Panc1 (cell line): Measurements from ENCODE around the gene BRICD5. TPM values are rescaled to one million over a fixed set of nuclear protein-coding genes. Genes with fewer than 3 reads are reported as not detected.

Experiments used
- ATAC-seq: fragments of 200-7000 bp; cut with Tn5 transposase; 2 replicates; pipeline ENCODE4 v1.9.1; 2020; ENCODE audit warnings: mild to moderate bottlenecking, moderate library complexity
- BruUV-seq: library from RNA; stranded (reverse); fragments of 400-500 nt; replicated peaks from 2 replicates; lab custom pipeline; 2021; lab: Mats Ljungman, UMichigan
- CTCF ChIA-PET: fragments of 300-600 bp; sonication (Branson Sonifier 250); formaldehyde crosslinking; loops from one replicate; lab custom pipeline; 2022; ENCODE audit warnings: antibody characterized with exemption; lab: Charles Lee
- POLR2A ChIA-PET: fragments of 300-600 bp; sonication (Branson Sonifier 250); formaldehyde crosslinking; loops from one replicate; lab custom pipeline; 2022; ENCODE audit warnings: antibody characterized with exemption; lab: Charles Lee
- DNase-seq: peaks from one replicate; pipeline ENCODE4 v3.0.0-alpha.2; 2010; ENCODE audit warnings: low read depth, low spot score
- H3K27ac ChIP-seq: 2 replicates; pipeline ENCODE4 v1.5.1; 2011; ENCODE audit warnings: mild to moderate bottlenecking, low read length, inconsistent platforms
- H3K27me3 ChIP-seq: fragments of 200-500 bp; sonication (Bioruptor generic); 2 replicates; pipeline ENCODE4 v1.6.0; 2014; ENCODE audit warnings: low read length, inconsistent platforms; ENCODE audit not compliant: control insufficient read depth, insufficient read depth
- H3K36me3 ChIP-seq: fragments of 200-500 bp; sonication (Bioruptor generic); 2 replicates; pipeline ENCODE4 v1.5.1; 2014; ENCODE audit warnings: inconsistent platforms, mild to moderate bottlenecking, low read length, moderate library complexity; ENCODE audit not compliant: control insufficient read depth, insufficient read depth
- H3K4me1 ChIP-seq: 2 replicates; pipeline ENCODE4 v1.5.1; 2011; ENCODE audit warnings: inconsistent platforms, mild to moderate bottlenecking, low read length, moderate library complexity; ENCODE audit not compliant: control insufficient read depth, insufficient read depth
- H3K4me3 ChIP-seq, 2 experiments: 2 replicates each; pipeline ENCODE4 v1.5.1; 2011 to 2012; ENCODE audit warnings: low read depth in 2 of 2, low read length in 2 of 2, mild to moderate bottlenecking in 2 of 2, inconsistent platforms in 1 of 2, moderate library complexity in 1 of 2
- H3K9me3 ChIP-seq: fragments of 200-500 bp; sonication (Bioruptor generic); 2 replicates; pipeline ENCODE4 v1.5.1; 2014; ENCODE audit warnings: low read depth, mild to moderate bottlenecking, inconsistent platforms, low read length, moderate library complexity; ENCODE audit not compliant: control insufficient read depth, insufficient read depth
- CTCF ChIP-seq: fragments of 450-650 bp; IDR thresholded peaks from 2 replicates; pipeline ENCODE4 v1.5.1; 2017; ENCODE audit warnings: mild to moderate bottlenecking
- POLR2AphosphoS5 ChIP-seq: IDR thresholded peaks from 2 replicates; pipeline ENCODE4 v1.6.1; 2012; ENCODE audit warnings: mild to moderate bottlenecking, low read depth, low read length, moderate library complexity
- SIN3A ChIP-seq: IDR thresholded peaks from 2 replicates; pipeline ENCODE4 v1.6.1; 2012; ENCODE audit warnings: low read depth, mild to moderate bottlenecking, low read length, moderate library complexity, borderline replicate concordance; ENCODE audit not compliant: insufficient read depth
- TCF7L2 ChIP-seq: IDR thresholded peaks from 2 replicates; pipeline ENCODE4 v1.6.1; 2011; ENCODE audit warnings: mild to moderate bottlenecking, low read depth, low read length, inconsistent platforms
- in situ Hi-C: cut with HindIII; loops from 2 replicates; pipeline ENCODE4 v1.10.0; 2016; ENCODE audit warnings: low sequenced_read_pairs, low pct_unique_long_range_greater_than_20kb
- intact Hi-C: fragments of 100-400 bp; cut with micrococcal nuclease; formaldehyde crosslinking; loops from one replicate; pipeline ENCODE4 v1.10.0; 2022; ENCODE audit not compliant: unreplicated experiment
- total RNA-seq: library from RNA; stranded (reverse); gene quantifications from one replicate; pipeline ENCODE4 v1.2.1, GENCODE V29; 2021; ENCODE audit not compliant: unreplicated experiment
- TF ChIP-seq, protein P1 (sequence below), 2 experiments: IDR thresholded peaks; 2 replicates each; pipeline ENCODE4 v1.6.1; 2011 to 2012; ENCODE audit warnings: low read depth in 2 of 2, control low read depth in 1 of 2, low read length in 1 of 2, mild to moderate bottlenecking in 1 of 2, moderate library complexity in 1 of 2; ENCODE audit not compliant: insufficient read depth in 1 of 2

Gene BRICD5
- total RNA-seq, 1 experiment from 2014 or later: 8.7 TPM

GRCh38 chr16:2257726-2258125, 47.1 kb upstream of the BRICD5 start:
- Histone ChIP-seq H3K27ac (no peak overlapping the region), H3K27me3 (no peaks in the 10 kb centered on the region), H3K9me3 (no peaks in the 10 kb centered on the region), H3K4me3 (no peak overlapping the region), H3K4me1 (peaks cover 10% of the 10 kb centered on the region; the same call in 1 of the 2 replicates), H3K36me3 (peaks cover 34% of the 10 kb centered on the region)
- in situ Hi-C loops (no loop called here), intact Hi-C loops (no loop called here)
- ChIA-PET CTCF (no interaction called here), POLR2A (no interaction called here)
- no peak for TF ChIP-seq CTCF
- no peak for TF ChIP-seq TCF7L2
- no peak for TF ChIP-seq SIN3A
- TF ChIP-seq, protein P1, sequence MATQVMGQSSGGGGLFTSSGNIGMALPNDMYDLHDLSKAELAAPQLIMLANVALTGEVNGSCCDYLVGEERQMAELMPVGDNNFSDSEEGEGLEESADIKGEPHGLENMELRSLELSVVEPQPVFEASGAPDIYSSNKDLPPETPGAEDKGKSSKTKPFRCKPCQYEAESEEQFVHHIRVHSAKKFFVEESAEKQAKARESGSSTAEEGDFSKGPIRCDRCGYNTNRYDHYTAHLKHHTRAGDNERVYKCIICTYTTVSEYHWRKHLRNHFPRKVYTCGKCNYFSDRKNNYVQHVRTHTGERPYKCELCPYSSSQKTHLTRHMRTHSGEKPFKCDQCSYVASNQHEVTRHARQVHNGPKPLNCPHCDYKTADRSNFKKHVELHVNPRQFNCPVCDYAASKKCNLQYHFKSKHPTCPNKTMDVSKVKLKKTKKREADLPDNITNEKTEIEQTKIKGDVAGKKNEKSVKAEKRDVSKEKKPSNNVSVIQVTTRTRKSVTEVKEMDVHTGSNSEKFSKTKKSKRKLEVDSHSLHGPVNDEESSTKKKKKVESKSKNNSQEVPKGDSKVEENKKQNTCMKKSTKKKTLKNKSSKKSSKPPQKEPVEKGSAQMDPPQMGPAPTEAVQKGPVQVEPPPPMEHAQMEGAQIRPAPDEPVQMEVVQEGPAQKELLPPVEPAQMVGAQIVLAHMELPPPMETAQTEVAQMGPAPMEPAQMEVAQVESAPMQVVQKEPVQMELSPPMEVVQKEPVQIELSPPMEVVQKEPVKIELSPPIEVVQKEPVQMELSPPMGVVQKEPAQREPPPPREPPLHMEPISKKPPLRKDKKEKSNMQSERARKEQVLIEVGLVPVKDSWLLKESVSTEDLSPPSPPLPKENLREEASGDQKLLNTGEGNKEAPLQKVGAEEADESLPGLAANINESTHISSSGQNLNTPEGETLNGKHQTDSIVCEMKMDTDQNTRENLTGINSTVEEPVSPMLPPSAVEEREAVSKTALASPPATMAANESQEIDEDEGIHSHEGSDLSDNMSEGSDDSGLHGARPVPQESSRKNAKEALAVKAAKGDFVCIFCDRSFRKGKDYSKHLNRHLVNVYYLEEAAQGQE (IDR thresholded peaks at IDR 0.05; ENCODE audit: insufficient read depth in 1 of 2, low read depth in 2 of 2, low read length in 1 of 2): no peak
- TF ChIP-seq POLR2AphosphoS5: no peak
- BruUV-seq: no TSS peak
- ATAC-seq (no peak), DNase-seq (no peak)

DNA sequence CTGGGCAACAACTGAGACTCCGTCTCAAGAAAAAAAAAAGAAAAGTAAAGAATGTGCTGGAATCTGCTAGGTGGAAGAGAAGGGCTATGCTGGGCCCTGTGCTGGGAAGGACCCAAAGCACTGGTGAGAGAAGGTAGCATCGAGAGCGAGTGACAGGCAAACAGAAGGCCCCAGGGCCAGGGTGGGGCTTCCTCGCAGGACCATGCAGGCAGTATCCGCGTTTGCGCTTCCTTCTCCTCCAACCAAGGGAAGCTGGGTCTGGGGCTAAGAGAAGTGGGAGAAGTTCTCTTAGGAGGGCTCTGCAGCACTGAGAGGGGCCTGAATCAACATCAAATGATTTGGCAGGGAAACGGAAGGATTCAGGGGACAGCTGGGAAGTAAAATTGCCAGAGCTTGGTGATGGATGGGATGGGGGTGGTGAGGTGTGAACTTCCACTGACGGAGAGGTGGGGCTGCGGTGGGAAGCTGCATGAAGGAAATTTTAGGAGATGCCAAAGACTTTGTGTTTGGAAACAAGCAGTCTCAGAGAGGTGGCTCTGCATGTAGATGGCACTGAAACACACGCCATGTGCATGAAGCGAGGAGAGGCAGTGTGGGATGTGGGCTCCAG, 46.0 kb upstream of the BRICD5 start:
- Histone ChIP-seq H3K4me3 (no peak overlapping the region), H3K9me3 (no peaks in the 10 kb centered on the region), H3K27me3 (no peaks in the 10 kb centered on the region), H3K4me1 (peaks cover 18% of the 10 kb centered on the region), H3K27ac (no peak overlapping the region), H3K36me3 (peaks cover 24% of the 10 kb centered on the region)
- no peak for ATAC-seq
- CTCF ChIA-PET: no interaction called here
- in situ Hi-C loops (no loop called here), intact Hi-C loops (no loop called here)
- no peak for DNase-seq
- BruUV-seq: no TSS peak
- POLR2A ChIA-PET: no interaction called here
- TF ChIP-seq, protein P1 (IDR thresholded peaks at IDR 0.05; ENCODE audit: insufficient read depth in 1 of 2, low read depth in 2 of 2, low read length in 1 of 2): no peak
- no peak for TF ChIP-seq CTCF
